Right ventricle myocardium superior (tissue), 1 donor: Measurements from ENCODE around the gene RB1. TPM values are rescaled to one million over a fixed set of nuclear protein-coding genes. Genes with fewer than 3 reads are reported as not detected.

Experiments used
- ATAC-seq: fragments of 200-7000 bp; cut with Tn5 transposase; one replicate; pipeline ENCODE4 v1.9.1; 2020; ENCODE audit warnings: mild to moderate bottlenecking; ENCODE audit not compliant: poor library complexity
- DNase-seq: peaks from one replicate; pipeline ENCODE4 v3.0.0-alpha.2; 2020
- intact Hi-C: fragments of 100-400 bp; cut with DNase I; formaldehyde crosslinking; loops from one replicate; pipeline ENCODE4 v1.11.2; 2022
- total RNA-seq: library from RNA; stranded (reverse); fragmentation: NEBNext Ultra II Directional; extraction: Animal tissue kit (Norgen Biotek cat#: 25700); gene quantifications from one replicate; pipeline ENCODE4 v1.2.1, GENCODE V29; 2021
- donor health status: DM: no; HTN: yes; CAD: no; lungs with severe emphysema.

RB1 gene
- total RNA-seq, 1 donor from 2014 or later: 24.4 TPM

- intact Hi-C loops: no loop called here
- DNase-seq: no peak
Measured at GRCh38 chr13:48497669-48498068, 194.1 kb downstream of the RB1 start.

DNA sequence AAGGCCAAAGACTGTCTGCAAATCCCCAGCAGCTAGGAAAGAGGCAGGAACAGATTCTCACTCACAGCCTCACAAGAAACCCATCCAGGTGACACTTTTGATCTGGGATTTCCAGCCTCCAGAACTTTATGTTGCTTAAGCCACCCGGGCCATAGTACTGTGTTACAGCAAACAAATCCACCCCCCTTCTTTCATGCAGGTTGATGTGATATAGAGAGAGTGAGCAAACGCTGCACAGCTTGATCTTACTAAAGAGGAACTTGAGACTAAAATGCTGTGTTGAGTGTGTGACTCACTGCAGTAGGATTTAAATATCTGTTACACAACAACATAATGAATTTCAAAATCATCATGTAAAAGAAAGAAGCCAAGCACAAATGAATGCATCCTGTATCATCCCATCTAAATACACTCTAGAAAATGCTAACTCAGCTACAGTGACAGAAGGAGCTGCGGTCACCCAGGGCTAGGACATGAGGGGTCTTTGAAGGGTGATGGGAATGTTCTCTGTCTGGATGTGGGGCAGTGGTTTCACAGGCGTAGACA, 197.2 kb downstream of the RB1 start:
- intact Hi-C loops: no loop called here

More at GRCh38 chr13:48497669-48498068, 194.1 kb downstream of the RB1 start:
- ATAC-seq: no peak

DNA sequence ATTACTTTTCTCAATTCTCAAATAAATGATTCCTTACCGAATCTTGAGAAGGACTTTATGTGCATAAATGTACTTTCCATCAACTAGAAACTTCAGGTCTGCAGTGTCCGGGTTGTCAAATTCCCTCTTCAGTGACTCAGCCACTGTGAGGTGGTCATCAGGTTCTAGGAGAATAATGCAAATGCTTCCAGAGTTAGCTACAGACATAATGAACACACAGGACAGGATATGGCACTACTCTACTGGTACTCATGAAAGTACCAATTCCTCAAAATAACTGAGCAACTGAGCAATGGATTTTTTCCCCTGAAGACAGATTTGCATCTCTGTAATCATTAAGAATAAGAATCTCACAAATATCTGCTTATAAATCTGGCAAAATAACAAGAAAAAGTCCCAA, 198.2 kb downstream of the RB1 start:
- no peak for ATAC-seq

More for the DNA sequence above, 197.2 kb downstream of the RB1 start:
- peak; percentile 70 for ATAC-seq
- no peak for DNase-seq

DNA sequence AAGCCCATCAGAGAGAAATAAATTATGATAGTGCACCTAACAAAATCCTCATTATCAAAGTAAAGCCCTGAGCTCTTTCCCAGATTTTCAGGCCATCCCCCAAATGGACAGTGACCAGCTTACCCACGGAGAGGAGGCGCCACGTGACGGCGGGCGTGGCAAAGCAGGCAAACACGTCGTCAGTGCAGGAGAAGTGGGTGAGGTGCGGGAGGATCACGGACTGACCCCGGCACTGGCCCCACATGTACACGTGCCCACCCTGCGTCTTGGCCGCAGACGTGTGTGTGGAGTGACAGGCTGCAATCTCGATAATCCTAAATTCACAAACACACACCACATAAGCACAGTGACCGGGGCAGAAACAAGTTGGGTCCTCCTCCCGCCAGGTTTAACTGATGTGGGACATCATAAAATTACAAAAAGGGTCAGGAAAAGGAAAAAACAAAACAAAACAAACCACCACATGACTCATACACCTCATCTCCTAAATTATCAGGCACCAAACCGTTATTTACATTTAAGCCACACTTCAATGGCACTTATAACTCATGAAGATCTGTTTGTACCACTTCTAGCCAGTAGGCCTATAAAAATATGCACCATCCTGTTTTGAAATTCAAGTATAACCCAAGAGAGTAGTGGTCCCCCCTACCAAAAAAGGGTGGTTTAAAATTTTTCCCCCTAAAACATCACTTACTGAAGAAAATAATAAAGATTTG, 199.2 kb downstream of the RB1 start:
- ATAC-seq (no peak), DNase-seq (no peak)
- intact Hi-C loops: no loop called here

More for the DNA sequence above, 198.2 kb downstream of the RB1 start:
- intact Hi-C loops: no loop called here
- no peak for DNase-seq

GRCh38 chr13:48504606-48505005, 201.1 kb downstream of the RB1 start:
- ATAC-seq (no peak), DNase-seq (no peak)
- intact Hi-C loops: no loop called here

DNA sequence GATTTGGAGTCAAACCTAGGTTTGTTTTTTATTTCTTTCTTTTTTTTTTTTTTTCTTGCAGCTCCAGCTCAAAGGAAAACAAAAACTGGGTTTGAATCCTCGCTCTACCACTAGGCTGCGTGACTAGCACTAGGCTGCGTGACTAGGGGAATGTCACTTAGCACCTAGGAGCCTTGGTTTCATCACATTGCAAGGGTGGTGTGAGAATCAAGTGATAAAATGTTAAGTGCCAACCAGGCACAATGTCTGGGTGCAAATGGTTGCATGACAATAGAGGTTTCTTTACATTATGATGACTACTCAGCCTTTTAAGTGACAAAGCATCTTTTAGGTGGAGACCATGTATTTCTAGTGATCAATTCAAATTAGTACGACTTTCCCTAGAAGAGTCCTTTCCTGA, 201.5 kb downstream of the RB1 start:
- ATAC-seq: no peak
- intact Hi-C loops: no loop called here
- no peak for DNase-seq

- no peak for DNase-seq
- intact Hi-C loops: no loop called here
- ATAC-seq: peak; percentile 66
Measured at GRCh38 chr13:48505597-48506091, 202.1 kb downstream of the RB1 start.

DNA sequence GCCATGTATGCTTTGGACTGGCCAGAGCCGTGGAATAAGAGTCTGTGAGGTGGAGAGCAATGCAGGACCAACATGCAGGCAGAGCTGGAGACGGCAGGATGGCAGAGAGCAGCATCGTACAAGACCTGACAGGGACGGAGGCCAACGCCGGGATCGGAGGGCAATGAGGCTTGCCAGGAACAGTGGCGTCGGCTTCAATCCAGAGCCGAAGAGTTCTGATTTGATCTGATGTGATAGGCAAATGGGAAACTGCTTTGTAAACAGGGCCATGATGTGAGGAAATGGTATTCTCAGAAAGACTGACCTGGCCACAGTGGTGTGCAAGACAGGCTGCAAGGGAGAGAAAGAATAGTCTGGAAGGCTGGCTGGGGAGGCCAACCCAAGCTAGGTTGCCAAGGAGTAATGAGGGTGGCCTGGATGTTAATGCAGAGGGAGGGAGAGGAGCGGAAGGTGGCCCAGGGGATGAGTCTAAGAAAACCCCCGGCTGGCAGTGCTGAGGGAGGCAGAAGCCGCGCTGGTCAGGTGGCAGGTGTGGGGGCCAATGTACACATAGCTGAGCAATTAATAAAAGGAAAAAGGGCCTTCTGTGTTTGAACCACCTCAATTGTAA, 202.6 kb downstream of the RB1 start:
- DNase-seq: peak; percentile 49
- intact Hi-C loops: no loop called here
- peak; percentile 46 for ATAC-seq

DNA sequence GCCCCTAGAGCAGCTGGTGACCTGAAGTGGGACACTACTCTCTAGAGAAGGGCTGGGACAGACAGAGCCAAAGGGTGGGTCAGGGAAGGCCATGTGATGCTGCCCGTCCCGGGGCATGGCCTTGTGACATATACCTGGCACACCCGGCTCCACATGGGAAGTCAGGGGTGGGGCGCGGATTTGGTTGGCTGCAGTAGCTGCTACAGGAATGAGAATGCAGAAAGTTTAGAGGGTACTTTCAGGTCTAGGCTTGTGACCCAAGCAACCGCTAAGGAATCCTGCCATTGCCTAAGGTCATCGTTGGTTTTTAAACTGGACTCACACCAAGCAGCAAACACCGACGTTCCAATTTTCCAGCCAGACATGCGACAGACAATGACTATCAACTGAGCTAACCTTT, 203.5 kb downstream of the RB1 start:
- intact Hi-C loops: no loop called here
- ATAC-seq: no peak
- DNase-seq: no peak

DNA sequence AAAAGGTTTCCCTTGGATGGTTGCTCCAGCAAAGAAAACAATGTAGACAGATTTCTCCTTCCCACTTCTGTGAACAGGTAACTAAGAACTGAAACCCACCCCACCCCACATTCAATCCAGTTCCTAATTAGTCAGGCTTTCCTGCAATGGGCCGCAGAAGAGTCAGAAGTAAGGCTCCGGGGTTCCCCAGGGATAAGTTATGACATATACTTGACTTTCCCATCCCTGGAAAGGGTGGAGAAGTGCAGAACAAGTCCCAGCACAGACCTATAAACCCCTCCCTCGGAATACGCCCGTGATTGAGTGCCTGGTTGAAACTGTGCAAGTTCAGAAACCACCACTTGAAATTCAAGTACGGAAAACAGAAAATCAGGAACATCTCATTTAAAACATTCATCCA, 204.5 kb downstream of the RB1 start:
- ATAC-seq: no peak
- no peak for DNase-seq
- intact Hi-C loops: no loop called here

DNA sequence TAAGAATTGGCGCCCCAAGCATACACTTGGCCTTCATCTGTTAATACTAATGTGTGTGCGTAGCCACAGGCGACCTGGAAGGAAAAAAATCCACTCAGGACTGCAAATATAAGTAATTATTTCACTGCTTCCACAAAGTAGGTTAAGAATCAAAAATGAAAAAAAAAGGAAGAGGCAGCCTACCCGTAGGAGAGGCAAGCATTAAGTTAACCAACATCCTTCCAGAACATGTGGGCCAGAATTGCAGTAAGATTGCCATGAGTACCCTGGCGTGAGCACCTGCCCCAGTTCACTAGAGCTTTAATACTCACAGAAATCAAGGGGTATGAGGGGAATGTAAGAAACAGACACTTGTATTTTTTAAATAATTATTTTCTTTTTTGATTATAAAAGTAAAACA, 207.1 kb downstream of the RB1 start:
- DNase-seq: no peak
- ATAC-seq: no peak
- intact Hi-C loops: no loop called here

DNA sequence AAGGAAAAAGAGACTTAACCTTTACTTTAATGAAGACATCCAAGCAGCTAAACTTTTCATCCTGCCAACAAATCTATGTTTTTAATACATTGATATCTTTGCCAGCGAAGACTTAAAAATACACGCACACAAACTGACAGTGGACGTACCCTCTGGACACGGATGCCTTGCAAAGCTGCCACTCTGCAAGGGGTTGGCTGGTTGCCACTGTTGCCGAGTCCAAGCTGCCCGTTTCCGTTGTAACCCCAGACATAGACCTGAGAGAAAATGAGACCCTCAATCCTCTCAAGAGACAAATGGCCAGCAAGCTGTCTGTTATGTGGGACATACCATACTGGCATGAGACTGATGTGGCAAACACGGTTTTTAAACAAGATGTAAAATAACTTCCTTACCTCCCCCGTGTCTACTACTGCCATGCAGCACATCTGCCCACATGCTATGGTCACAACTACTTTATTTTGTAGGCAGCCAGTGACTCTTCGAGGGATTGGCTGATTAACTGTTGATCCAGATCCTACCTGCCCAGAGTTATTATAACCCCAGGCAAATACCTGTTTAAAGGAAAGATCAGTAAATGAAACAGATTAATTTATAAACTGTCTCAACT, 208.2 kb downstream of the RB1 start:
- no peak for DNase-seq
- peak; percentile 58 for ATAC-seq
- intact Hi-C loops: no loop called here

DNA sequence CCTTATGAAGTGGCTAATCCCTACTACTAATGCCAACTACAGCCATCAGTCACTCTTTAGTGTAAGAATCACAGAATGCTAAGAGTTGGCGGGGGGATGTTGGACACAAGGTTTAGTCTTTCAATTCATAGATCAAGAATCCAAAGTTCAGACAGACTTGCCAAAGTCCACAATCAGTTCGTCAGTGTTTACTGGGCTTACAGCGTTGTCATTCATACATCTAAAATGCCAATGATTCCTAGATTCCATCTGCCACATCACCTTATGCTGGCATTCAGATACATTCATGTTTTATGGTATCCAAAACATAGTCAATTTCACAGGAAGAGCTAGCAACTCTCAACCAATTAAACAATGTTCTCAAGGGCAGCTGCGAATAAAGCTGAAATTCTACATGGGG, 211.2 kb downstream of the RB1 start:
- ATAC-seq (no peak), DNase-seq (no peak)
- intact Hi-C loops: no loop called here

GRCh38 chr13:48515732-48516131, 212.2 kb downstream of the RB1 start:
- intact Hi-C loops: no loop called here
- no peak for DNase-seq
- peak; percentile 48 for ATAC-seq

GRCh38 chr13:48518083-48518482, 214.5 kb downstream of the RB1 start:
- intact Hi-C loops: no loop called here
- peak; percentile 64 for ATAC-seq
- DNase-seq: no peak

- peak; percentile 14 for ATAC-seq
- DNase-seq: no peak
- intact Hi-C loops: no loop called here
Measured at GRCh38 chr13:48526286-48526685, 222.7 kb downstream of the RB1 start.

DNA sequence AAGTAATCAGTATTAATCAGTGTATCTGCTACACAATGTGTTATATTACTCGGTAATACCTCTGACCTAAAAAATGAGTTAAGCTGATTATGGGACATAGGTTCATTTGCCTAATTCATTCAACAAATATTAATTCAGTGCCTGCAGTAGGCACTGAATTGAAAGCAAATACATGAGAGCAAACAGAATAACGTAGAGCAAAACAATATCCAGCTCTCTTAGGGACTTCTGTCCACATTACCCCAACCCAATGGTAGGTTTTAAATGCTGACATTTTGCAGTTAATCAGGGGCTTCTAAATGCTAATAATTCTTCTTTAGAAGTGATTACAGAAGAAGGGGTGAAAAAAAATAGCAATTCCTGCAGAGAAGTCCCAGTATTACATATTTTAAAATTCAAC, 224.4 kb downstream of the RB1 start:
- intact Hi-C loops: no loop called here
- DNase-seq: no peak
- no peak for ATAC-seq

GRCh38 chr13:48528720-48529119, 225.2 kb downstream of the RB1 start:
- intact Hi-C loops: no loop called here
- DNase-seq (no peak), ATAC-seq (no peak)

- intact Hi-C loops: no loop called here
- no peak for DNase-seq
- no peak for ATAC-seq
Measured at GRCh38 chr13:48530833-48531232, 227.3 kb downstream of the RB1 start.
